H7 (cell line): ENCODE results near the gene RNPS1. TPM values are rescaled to one million over a fixed set of nuclear protein-coding genes. Genes with fewer than 3 reads are reported as not detected.

Experiments
- DNase-seq: peaks from one replicate; pipeline ENCODE4 v3.0.0; 2012
- H3K27me3 ChIP-seq: 2 replicates; pipeline ENCODE4 v1.6.0; 2011; ENCODE audit warnings: mild to moderate bottlenecking, low read length; ENCODE audit not compliant: control insufficient read depth, insufficient read depth
- H3K36me3 ChIP-seq: replicated peaks from 2 replicates; pipeline ENCODE4 v1.5.1; 2011; ENCODE audit warnings: low read length; ENCODE audit not compliant: control insufficient read depth, insufficient read depth
- H3K4me3 ChIP-seq: 2 replicates; pipeline ENCODE4 v1.5.1; 2011; ENCODE audit warnings: low read depth, mild to moderate bottlenecking, control low read depth, low read length, moderate library complexity; ENCODE audit not compliant: insufficient read depth
- total RNA-seq: library from RNA; depleted of rRNA; stranded (reverse); fragments of >200 nt; shearing (Covaris generic); gene quantifications from 2 replicates; pipeline ENCODE4 v1.2.3, GENCODE V29; 2014

RNPS1 gene
- total RNA-seq, 1 experiment from 2014 or later: 282 TPM

DNA sequence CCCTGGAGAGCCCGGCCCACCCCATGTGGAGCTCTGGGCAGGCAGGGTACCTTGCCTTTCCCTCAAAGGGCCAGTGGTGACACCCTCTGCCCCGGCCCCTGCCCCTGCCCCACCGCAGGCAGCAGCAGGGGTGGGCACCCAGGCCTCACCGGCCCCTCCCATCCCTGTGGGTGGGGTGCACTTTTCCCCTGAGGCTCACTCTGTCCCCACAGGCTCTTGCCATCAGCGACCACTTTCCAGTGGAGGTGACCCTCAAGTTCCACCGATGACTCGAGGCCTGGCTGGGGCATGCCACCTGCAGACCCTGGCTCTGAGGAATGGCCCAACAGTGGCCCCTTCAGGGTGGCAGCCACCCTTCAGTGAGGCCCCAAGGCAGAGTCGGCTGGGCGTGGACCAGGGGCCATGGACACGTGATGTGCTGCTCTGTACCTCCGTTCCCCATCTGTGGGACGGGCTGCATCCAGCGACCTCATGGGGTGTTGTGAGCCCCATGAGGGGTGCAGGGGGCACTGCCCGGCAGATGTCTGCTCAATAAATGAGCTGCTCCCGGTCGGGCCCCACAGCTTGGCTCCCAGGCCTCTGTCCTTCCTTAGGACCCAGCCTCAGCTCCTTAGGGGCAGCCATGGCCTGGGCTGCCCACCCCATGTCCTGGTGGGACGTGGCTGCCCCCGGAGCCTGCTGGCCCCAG lies 29.6 kb downstream of the RNPS1 start:
- DNase-seq: peak; percentile 86
- H3K4me3 ChIP-seq: no peak overlapping the region
- peaks cover 22% of the 10 kb centered on the region for H3K27me3 ChIP-seq
- H3K36me3 ChIP-seq: peaks cover 2% of the 10 kb centered on the region

DNA sequence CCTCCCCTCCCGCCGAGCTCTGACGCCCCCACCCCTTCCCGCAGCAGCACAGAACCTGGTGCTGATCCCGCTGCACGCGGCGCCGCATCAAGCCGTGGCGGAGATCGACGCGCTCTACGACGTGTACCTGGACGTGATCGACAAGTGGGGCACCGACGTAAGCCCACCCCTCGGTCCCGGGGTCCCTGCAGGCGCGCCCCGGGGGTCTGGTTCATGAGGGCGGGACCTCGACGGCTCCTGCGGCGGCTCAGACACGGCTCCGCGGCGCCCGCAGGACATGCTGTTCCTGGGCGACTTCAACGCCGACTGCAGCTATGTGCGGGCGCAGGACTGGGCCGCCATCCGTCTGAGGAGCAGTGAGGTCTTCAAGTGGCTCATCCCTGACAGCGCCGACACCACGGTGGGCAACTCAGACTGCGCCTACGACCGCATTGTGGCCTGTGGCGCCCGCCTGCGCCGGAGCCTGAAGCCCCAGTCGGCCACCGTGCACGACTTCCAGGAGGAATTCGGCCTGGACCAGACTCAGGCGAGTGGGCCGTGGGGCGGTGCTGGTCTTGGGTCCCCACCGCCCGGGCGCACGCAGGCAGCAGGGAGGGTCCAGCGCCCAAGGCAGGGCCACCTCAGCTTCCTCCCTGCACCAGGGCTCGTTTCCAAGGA lies 30.3 kb downstream of the RNPS1 start:
- Histone ChIP-seq H3K36me3 (peaks cover 2% of the 10 kb centered on the region), H3K4me3 (peak overlapping the region; percentile 33; the same call in 1 of the 2 replicates), H3K27me3 (peaks cover 22% of the 10 kb centered on the region)
- DNase-seq: peak; percentile 88

DNA sequence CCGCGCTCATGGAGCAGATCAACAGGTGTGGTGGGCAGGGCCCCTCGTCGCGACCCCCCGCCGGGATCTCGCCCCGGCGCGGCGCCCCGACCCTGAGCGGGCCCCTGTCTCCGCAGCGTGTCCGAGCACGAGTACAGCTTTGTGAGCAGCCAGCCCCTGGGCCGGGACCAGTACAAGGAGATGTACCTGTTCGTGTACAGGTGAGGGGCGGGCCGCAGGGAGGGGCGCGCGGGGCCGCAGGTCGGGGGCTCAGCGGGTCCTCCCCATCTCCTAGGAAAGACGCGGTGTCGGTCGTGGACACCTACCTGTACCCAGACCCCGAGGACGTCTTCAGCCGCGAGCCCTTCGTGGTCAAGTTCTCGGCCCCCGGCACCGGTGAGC lies 30.8 kb downstream of the RNPS1 start:
- Histone ChIP-seq H3K4me3 (peak overlapping the region; percentile 33), H3K27me3 (peaks cover 22% of the 10 kb centered on the region), H3K36me3 (no peaks in the 10 kb centered on the region)
- DNase-seq: peak; percentile 88

DNA sequence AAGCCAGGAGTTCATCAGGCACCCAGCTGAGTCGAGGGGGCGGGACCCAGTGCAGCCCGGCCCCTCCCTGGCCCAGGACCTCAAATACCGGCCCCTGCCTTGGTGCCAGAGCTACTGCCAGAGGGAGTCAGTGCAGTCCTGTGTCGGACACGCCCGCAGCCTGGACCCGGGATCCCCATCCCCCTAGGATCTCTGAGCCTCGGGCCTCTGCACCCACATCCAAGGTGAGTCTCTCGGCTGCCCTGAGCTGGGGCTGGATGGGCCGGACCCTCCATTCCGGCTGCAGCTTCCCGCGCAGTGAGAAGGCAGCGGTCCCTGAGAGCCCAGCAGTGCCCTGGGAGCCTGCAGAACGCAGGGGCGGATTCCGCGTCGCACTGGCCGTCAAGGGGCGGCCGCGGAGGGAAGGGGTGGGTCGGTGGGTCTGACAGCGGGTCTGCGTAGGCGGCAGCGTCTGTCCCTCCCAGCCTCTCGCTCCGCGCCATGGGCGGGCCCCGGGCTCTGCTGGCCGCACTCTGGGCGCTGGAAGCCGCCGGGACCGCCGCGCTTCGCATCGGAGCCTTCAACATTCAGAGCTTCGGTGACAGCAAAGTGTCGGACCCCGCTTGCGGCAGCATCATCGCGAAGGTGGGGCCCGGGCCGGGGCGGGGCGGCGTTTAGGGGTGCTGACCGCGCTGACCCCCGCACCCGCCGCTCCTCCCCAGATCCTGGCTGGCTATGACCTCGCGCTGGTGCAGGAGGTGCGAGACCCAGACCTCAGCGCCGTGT lies 31.4 kb downstream of the RNPS1 start, which contains the start of gene DNASE1L2:
Gene DNASE1L2 (plus strand): TSS at position 108 of the 765 bp plus-strand sequence. CDS start 373 bp downstream, at position 481.
- H3K4me3 ChIP-seq: peak within 1 kb of the TSS; percentile 33
- H3K27me3 ChIP-seq: peaks cover 22% of the 10 kb centered on the region
- no peaks in the 10 kb centered on the region; the same call in 1 of the 2 replicates for H3K36me3 ChIP-seq
- peak; percentile 94 for DNase-seq

DNA sequence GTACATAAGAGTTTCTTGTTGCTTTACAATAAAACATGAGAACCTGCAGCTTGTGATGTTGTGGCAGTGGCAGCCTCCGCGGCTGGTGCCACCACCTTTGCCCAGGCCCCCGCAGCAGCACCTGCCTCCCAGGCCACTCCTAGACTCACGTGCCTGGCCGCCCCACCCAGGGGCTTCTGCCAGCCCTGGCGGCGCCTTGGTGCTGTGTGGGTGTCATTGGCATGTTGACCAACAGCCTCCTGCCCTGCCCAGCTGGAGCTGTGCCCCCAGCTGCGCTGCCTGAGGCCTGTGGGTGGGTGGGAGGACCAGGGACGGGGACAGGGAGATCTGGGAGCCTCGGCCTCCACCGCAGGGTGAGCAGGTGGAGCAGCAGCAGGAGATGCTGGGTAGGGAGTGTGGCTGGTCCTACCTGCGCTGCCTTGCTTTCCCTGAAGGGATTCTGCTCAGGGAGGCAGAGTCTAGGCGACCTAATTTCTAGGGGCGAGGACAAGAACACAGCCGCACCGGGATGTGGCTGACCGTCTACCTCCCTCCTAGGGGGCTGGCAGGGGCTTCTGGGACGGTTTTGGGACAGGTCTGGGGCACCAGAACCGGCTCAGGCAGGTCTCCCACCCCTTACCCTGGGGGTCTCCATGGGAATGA lies 32.1 kb downstream of the RNPS1 start:
- no peak for DNase-seq
- Histone ChIP-seq H3K27me3 (peaks cover 22% of the 10 kb centered on the region), H3K4me3 (no peak overlapping the region), H3K36me3 (peaks cover 1% of the 10 kb centered on the region; the same call in 1 of the 2 replicates)

DNA sequence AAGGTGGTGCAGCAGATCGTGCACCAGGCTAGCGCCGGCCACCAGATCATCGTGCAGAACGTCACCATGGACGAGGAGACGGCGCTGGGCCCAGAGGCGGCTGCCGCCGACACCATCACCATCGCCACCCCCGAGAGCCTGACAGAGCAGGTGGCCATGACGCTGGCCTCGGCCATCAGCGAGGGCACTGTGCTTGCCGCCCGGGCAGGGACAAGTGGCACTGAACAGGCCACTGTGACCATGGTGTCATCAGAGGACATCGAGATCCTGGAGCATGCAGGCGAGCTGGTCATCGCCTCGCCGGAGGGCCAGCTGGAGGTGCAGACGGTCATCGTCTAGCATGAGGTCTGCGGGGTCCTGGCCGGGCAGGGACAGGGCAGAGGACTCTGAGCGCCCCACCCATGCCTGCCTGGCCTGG lies 32.7 kb downstream of the RNPS1 start:
- no peak overlapping the region for H3K4me3 ChIP-seq
- H3K36me3 ChIP-seq: peaks cover 1% of the 10 kb centered on the region; the same call in 1 of the 2 replicates
- peaks cover 22% of the 10 kb centered on the region for H3K27me3 ChIP-seq
- DNase-seq: peak; percentile 62

DNA sequence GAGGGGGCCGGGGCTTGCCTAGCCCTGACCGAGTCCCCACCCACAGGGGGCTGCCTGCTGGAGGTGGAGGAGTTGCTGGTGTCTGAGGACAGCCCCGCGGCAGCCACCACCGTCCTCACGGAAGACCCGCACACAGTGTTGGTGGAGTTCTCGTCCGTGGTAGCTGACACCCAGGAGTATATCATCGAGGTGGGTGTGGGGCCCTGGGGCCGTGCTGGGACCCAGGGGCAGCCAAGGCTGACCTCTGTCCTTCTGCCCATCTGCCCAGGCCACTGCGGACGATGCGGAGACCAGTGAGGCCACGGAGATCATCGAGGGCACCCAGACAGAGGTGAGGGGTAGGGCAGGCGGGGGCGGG lies 33.1 kb downstream of the RNPS1 start:
- Histone ChIP-seq H3K27me3 (peaks cover 22% of the 10 kb centered on the region), H3K36me3 (peaks cover 1% of the 10 kb centered on the region; the same call in 1 of the 2 replicates), H3K4me3 (no peak overlapping the region)
- DNase-seq: peak; percentile 68

DNA sequence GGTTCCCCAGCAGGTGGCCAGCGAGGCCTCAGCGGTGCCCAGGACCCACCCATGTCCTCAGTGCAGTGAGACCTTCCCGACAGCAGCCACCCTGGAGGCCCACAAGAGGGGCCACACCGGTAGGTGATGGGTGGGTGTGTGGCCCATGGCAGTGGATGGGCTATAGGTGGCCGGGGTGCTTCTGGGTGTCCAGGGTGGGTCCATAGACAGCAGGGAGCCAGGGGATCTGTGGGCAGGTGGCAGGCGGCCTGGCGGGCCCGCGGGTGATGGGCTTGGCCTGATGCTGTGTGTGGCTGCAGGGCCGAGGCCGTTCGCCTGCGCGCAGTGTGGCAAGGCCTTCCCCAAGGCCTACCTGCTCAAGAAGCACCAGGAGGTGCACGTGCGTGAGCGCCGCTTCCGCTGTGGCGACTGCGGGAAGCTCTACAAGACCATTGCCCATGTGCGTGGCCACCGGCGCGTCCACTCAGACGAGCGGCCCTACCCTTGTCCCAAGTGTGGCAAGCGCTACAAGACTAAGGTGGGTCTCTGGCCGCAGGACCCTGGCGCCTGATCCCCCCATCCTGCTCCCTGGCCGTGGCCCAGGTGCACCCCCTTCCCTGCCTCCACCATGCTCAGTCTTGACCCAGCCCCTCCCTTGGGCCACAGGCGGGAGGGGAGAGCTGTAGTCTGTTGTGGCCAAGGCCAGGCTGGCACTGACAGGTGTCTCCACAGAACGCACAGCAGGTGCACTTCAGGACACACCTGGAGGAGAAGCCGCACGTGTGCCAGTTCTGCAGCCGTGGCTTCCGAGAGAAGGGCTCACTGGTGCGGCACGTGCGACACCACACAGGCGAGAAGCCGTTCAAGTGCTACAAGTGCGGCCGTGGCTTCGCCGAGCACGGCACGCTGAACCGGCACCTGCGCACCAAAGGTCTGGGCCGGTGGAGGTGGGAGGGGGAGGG lies 33.8 kb downstream of the RNPS1 start:
- H3K27me3 ChIP-seq: peaks cover 22% of the 10 kb centered on the region
- H3K36me3 ChIP-seq: peaks cover 3% of the 10 kb centered on the region; the same call in 1 of the 2 replicates
- peak; percentile 51 for DNase-seq
- no peak overlapping the region for H3K4me3 ChIP-seq

DNA sequence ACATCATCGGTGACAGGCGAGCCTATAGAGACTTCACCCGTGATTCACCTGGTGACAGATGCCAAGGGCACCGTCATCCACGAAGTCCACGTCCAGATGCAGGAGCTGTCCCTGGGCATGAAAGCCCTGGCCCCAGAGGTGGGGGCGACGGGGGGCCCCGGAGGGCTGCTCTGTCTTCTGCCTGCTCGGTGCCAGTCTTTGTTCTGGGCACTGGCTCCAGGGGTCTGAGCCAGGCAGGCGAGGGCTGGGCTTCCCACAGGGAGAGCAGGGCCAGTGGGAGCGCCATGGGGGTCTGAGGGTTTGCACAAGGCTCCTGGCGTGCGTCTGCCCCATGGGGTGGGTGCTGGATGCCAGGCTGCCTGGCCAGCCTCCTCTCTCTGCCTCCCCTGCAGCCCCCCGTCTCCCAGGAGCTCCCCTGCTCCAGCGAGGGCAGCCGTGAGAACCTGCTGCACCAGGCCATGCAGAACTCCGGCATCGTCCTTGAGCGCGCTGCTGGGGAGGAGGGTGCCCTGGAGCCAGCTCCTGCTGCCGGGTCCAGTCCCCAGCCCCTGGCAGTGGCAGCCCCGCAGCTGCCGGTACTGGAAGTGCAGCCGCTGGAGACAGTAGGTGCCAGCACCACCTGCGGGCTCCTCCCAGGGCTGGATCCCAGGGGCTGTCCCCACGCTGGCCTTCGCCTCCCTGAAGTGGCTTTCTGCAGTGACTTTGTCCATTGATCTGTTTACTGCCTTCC lies 34.7 kb downstream of the RNPS1 start:
- Histone ChIP-seq H3K36me3 (peaks cover 3% of the 10 kb centered on the region; the same call in 1 of the 2 replicates), H3K4me3 (no peak overlapping the region), H3K27me3 (peaks cover 21% of the 10 kb centered on the region)
- peak; percentile 47 for DNase-seq

DNA sequence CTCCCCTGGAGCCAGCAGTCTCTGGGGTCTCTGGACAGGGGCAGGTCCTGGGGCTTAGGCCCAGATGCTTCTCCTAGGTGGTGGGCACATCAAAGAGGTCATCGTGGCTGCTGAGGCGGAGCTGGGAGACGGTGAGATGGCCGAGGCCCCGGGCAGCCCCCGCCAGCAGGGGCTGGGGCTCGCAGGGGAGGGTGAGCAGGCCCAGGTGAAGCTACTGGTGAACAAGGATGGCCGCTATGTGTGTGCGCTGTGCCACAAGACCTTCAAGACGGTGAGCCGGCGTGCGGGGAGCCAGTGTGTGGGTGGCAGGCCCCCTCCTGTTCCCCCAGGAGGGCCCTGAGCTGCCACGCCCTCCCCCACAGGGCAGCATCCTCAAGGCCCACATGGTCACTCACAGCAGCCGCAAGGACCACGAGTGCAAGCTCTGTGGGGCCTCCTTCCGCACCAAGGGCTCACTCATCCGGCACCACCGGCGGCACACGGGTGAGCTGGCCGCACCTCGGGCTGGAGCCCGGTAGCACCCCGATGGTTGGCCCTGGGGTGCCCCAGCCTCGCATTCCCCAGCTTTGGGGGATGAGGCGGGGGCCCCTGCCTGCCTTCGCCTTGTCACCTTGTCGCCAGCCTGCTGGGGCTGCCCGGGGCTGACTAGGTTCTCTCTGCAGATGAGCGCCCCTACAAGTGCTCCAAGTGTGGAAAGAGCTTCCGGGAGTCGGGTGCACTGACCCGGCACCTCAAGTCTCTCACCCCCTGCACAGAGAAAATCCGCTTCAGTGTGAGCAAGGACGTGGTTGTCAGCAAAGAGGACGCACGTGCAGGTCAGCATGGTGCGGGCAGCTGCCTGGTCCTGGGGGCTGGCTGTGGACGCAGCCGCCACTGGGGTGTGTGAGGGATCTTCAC lies 35.6 kb downstream of the RNPS1 start:
- DNase-seq: no peak
- no peak overlapping the region for H3K4me3 ChIP-seq
- peaks cover 4% of the 10 kb centered on the region; the same call in 1 of the 2 replicates for H3K36me3 ChIP-seq

DNA sequence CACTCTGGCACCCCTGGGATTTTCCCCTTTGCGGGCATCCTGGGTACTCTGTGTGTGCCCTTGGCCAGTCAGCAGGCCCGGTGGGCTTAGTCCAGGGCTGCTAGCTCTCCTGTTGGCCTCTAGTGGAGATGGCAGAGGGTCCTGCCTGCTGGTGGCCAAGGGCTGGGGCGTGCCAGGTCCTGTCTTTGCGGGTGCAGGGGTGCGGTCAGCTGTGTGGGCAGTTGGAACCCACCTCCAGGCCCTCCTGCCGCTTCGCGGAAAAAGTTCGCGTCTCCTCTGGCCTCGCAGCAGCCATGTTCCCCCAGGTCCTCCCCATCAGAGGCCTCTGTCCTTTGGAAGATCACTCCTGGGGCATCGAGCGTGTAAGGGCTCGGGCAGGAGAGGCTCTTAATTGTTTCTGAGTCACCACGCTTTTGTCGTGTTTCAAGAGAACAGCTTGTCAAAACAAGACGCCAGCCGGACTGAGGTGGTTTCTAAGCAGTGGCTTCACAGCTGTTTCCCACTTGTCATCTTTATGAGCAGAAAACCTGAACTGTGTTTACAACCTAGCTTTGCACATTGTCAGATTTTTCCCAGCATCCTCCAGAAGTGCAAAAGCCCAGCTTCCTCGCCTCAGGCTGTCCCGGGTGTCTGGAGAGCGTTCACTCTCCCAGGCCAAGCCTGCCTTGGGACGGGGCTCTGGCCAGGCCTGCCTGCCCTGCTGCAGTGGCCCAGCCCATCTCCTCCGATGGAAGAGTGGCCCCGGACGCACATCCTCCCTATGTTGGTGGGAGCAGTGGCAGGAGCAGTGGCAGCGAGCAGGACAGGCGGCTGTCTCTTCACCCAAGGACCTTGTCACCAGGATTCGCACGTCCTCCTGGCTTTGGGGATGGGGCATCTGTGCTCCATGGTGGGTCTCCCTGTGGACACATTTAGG lies 36.7 kb downstream of the RNPS1 start:
- no peak overlapping the region for H3K4me3 ChIP-seq
- H3K36me3 ChIP-seq: peaks cover 6% of the 10 kb centered on the region; the same call in 1 of the 2 replicates
- peaks cover 2% of the 10 kb centered on the region for H3K27me3 ChIP-seq
- DNase-seq: no peak

More for the DNA sequence above, 35.6 kb downstream of the RNPS1 start:
- H3K27me3 ChIP-seq: peaks cover 13% of the 10 kb centered on the region
